HG03135 (cell line): ENCODE results near the gene SERPING1.

ENCODE experiments used
- ATAC-seq: cut with Tn5 transposase; IDR thresholded peaks from one replicate; pipeline ENCODE4 v1.9.1; 2021; ENCODE audit warnings: mild to moderate bottlenecking, moderate library complexity; ENCODE audit not compliant: unreplicated experiment

SERPING1 gene

GRCh38 chr11:57597461-57597915 is at the start of gene SERPING1:
Gene SERPING1 (plus strand): TSS chr11:57597685. CDS start chr11:57598271, 586 bp downstream.
- no peak for ATAC-seq

- ATAC-seq = peak; percentile 92
Measured at GRCh38 chr11:57547854-57548377, 49.6 kb upstream of the SERPING1 start.

DNA sequence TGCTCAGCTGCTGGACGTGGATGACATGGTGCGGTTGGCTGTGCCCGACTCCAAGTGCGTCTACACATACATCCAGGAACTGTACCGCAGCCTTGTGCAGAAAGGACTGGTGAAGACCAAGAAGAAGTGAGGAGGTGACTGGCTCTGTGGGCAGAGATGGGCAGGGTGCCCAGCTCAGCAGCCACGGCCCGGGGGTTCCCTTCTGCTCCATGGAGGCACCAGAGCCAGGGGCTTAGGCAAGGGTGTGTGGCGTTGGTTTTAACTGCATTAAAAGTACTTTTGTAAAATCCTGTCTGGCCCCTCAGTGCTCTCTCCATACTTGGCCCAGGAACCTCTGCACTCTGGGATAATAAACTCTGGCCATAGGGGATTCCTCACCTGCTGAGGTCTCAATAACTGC is 47.5 kb upstream of the SERPING1 start:
- no peak for ATAC-seq

GRCh38 chr11:57551941-57552340 is 45.5 kb upstream of the SERPING1 start:
- no peak for ATAC-seq

DNA sequence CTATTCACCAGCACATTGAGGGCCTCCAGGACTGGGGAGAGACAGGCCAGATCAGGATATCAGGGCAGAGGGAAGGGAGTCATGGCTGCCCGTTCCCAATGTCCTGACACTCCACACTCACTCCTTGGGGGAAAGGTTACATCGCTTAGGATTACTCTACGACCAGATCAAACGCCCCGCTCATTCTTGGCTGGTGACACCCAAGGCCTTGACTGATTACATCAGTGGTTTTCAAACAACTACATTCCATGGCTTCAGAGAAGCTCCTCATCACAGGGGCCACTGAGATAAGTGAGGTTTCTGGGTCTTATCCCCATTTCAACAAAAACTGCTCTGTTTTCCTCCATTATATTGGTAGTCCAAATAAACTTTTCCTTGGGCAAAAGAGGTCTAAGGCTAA is 45.0 kb upstream of the SERPING1 start:
- no peak for ATAC-seq

DNA sequence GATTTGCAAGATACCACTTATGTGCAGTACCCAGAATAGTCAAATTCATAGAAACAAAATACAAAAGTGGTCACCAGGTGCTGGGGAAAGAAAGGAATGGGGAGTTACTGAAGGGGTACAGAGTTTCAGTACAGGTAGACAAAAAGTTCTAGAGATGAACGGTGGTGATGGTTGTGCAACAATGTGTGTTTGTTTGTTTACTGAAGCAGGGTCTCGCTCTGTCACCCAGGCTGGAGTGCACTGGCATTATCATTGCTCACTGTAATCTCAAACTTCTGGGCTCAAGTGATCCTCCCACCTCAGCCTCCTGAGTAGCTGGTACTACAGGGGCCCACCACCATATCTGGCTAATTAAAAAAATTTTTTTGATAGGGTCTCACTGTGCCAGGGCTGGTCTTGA is 42.1 kb upstream of the SERPING1 start:
- no peak for ATAC-seq

- ATAC-seq = no peak
Measured at GRCh38 chr11:57556041-57556440, 41.4 kb upstream of the SERPING1 start.

DNA sequence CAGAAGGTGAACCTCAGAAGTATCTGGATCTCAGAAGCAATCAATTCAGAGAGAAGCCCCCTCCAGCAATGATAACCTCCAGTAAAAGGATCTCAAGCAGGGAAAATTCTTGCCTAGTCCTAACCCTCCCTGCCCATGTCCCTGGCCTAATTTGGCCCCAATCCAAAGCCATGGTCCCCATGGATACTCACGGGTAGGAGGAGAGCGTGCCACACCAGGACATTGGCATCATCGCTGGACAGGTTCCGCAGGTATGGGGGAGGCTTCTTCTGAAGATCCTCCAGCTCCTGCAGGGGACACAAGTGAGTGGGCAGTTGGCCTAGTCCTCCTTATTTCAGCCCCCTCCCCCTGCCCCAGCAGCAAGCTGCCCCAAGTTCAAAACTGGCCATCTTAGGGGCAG is 37.3 kb upstream of the SERPING1 start:
- no peak for ATAC-seq

DNA sequence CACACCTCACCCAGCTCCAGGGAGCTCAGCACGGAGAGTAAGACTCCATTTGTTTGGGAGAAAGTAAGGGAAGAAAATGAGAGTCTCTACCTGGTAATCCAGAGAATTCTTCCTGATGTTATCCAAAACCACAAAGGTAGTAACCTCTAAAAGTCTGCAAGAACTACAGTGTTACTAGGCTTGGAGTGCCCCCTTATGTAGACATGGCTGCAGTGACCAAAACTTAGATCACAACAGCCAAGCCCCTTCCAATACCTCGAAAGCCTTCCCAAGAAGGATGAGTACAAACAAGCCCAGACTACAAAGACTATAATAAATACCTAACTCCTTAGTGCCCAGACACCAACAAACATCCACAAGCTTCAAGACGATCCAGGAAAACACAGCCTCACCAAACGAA is 34.9 kb upstream of the SERPING1 start:
- ATAC-seq = no peak

GRCh38 chr11:57566005-57566904 is 31.2 kb upstream of the SERPING1 start:
- peak; percentile 68 for ATAC-seq

DNA sequence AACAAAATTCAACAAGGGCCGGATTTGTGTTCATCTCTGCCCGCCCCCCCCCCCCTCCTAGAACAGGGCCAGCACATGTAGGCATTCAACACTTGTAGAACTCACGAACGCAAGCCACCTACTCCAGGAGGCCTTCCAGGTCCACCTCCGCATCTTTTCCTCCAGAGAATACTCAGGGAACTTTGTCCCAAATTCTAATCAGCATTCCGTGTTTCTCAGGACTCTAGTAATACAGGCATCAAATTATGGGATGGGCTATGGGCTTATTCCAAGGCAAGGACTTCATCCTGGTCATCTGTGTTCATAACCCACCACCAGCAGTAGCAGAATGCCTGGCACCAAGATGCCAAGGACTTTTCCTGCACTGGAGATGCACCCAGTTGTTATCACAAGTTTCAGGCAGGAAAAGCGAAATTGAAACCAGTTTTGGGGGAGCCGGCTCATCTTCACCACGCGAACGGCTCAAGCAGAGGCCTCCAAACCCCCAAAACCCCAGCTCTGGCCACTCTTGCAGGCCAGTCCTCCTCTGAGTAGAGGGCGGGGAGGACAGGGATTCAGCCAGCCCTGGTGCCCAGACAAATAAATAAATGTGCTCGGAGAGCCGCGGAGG is 30.5 kb upstream of the SERPING1 start:
- ATAC-seq = peak; percentile 14

GRCh38 chr11:57567515-57568329 is 29.8 kb upstream of the SERPING1 start, which contains the start of gene UBE2L6:
Gene UBE2L6 (minus strand): TSS chr11:57567672. CDS start chr11:57567611, 61 bp downstream.
- ATAC-seq = peak; percentile 73

DNA sequence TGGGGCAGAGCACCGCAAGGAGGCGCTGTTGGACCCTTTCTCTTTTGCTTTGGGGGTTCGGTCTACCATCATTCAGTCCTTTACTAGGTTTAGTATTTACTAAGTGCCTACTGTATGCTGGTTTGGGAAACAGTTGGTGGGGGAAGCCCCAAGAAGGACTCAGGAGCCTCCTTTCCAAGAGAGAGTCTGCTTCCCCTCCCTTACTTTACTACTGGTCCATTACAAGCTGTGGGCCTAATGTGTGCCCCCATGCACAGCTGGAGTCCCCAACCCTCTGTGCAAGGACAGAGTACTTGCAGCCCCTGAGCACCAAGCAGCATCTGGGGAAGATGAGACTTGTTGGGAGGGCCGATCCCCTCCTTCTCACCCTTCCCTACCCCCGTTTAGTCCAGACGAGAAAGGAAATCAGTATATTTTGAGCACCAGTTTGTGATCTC is 29.1 kb upstream of the SERPING1 start:
- ATAC-seq = peak; percentile 2

- no peak for ATAC-seq
Measured at GRCh38 chr11:57571606-57572005, 25.9 kb upstream of the SERPING1 start.

DNA sequence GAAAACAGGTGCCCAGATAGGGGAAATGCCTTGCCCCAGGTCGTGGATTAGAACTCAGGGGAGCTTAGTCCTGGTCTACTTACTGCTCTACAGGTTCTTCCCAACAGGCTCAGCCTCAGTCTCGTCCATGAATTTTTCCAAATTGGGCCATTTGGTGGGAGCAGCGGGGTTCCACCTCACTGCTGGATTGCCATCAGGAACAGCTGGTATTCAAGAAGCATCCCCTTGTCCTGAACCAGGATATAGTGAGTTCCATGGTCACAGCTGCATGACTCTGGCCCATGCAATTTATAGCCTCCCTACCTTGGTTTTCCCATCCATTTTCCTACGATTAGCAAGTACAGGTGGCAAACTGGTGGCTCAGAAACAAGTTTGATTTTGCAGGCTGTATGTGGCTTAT is 23.4 kb upstream of the SERPING1 start:
- no peak for ATAC-seq

- no peak for ATAC-seq
Measured at GRCh38 chr11:57584341-57584740, 13.1 kb upstream of the SERPING1 start.

- ATAC-seq = no peak
Measured at GRCh38 chr11:57585301-57585700, 12.2 kb upstream of the SERPING1 start.

GRCh38 chr11:57586711-57587245 is 10.7 kb upstream of the SERPING1 start:
- no peak for ATAC-seq

DNA sequence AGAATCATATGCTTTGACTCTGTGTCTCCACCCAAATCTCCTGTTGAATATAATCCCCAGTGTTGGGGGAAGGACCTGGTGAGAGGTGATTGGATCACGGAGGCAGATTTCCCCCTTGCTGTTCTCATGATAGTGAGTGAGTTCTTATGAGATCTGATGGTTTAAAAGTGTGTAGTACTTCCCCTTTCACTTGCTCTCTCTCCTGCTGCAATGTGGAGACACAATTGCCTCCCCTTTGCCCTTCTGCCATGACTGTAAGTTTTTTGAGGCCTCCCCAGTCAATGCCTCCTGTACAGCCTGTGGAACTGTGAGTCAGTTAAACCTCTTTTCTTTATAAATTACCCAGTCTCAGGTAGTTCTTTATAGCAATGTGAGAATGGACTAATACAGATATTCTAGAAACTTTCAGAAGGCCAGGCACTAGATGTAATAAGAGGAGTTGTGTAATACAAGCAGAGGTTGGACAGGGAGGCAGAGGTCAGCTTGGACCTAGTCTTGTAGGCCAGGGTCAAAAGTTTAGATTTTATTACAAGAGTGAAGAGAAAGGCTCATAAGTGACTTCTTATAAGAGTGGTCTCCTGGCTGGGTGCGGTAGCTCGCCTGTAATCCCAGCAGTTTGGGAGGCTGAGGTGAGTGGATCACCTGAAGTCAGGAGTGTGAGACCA is 9.3 kb upstream of the SERPING1 start:
- ATAC-seq = no peak

DNA sequence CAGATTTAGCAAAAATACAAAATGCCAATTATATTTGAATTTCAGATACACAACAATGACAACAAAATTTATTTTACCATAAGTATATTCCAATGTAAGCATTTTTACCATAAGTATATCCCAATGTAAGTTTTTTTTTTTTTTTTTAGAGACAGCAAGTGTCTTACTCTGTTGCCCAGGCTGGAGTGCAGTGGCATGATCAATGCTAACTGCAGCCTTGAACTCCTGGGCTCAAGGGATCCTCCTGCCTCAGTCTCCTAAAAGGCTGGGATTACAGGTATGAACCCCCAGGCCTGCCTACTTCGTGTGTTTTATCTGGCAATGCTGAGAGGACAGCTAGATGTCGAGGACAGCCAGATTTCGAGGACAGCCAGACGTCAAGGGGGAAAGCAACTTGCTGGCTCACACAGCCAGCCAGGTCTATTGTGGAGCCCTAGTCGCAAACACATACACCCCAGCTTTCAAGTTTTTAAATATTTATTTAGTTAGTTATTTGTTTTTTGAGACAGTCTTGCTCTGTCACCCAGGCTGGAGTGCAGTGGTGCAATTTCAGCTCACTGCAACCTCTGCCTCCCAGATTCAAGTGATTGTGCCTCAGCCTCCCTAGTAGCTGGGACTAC is 1.1 kb upstream of the SERPING1 start:
- ATAC-seq = no peak
